HG03135 (cell line): ENCODE measurements around the gene AFF2.
"Not testable (repeated sequence)": the region's sequence is repeated elsewhere in the genome, so short reads cannot be mapped to it uniquely, and the experiment has no call there.

ENCODE experiments used
- ATAC-seq: cut with Tn5 transposase; IDR thresholded peaks from one replicate; pipeline ENCODE4 v1.9.1; 2021; ENCODE audit warnings: mild to moderate bottlenecking, moderate library complexity; ENCODE audit not compliant: unreplicated experiment

AFF2 gene

GRCh38 chrX:148906628-148907027, 406.2 kb downstream of the AFF2 start:
- not testable (repeated sequence) for ATAC-seq

DNA sequence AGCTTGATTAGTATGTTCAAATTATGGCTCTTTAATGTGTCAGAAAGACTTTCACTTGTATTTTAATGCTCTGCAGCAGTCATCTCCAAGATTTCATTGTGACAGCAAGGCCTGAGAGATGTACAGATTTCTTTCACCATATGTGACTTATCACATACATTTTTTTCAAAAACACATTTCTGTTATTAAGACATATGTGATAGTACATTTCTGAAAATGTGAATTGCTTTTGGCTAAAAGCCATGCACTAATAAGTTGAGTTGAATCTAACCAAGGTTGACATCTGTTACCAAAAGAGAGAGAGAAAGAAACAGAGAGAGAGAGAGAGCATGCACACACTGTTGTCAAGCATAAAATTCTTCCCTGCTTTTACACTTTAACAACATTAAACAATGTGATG, 409.3 kb downstream of the AFF2 start:
- ATAC-seq = no peak

DNA sequence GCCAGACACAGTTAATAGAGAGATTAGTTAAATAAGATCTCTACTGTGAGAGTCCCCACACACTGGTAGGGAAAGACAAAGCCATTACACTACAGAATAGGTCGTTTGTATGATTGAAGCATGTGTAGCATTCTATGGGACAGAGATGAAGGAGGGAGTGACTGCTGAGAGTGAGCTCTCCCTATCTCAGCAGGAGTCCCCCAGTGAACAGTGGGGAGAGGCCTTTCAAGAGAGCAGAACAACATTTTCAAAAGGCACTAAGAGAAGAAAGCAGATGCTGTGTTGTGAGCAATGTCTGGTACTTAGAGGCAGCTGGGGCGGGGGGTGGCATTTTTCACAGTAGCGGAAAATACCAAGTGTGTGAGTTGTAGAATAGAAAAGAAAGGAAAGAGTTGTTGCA, 413.6 kb downstream of the AFF2 start:
- ATAC-seq = no peak

DNA sequence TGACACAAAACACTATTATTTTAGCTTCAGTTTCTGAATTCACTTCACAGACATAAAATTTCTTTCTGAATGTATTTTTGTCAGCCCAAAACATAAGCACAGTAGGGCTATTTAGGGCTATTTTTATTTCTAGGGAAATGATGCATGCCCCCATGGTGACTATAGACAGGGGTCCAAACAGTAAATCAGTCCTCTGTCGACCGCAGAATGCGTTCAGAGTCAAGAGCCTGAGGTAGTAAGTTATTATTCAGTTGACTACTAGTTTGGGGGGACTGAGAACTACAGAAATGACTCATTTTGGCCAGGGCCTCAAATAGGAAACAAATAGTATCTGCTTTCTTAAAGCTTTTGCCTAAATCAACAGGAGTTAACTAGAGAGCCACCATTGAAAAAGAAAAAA, 414.4 kb downstream of the AFF2 start:
- ATAC-seq = peak; percentile 72

- no peak for ATAC-seq
Observed at GRCh38 chrX:148915474-148915873, 415.1 kb downstream of the AFF2 start.

GRCh38 chrX:148917441-148917840, 417.0 kb downstream of the AFF2 start:
- no peak for ATAC-seq

DNA sequence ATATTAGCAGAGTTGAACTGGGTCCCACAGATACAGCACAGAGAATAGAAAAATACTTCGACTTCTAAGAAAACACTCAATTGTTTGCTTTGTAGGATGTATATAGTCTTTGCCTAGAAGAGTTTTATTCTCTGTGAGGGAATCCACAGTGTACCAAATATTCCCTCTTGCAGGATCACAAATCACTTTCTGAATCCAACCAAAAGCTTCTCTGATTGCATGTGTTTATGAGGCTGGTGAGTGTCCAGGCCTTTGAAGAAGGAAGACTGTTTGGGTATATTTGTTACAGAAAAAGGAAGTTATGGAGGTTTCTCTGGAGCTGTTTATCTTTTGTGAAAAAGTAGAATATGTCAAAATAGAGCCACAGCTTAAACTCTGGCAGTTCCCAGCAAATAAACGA, 423.2 kb downstream of the AFF2 start:
- no peak for ATAC-seq

DNA sequence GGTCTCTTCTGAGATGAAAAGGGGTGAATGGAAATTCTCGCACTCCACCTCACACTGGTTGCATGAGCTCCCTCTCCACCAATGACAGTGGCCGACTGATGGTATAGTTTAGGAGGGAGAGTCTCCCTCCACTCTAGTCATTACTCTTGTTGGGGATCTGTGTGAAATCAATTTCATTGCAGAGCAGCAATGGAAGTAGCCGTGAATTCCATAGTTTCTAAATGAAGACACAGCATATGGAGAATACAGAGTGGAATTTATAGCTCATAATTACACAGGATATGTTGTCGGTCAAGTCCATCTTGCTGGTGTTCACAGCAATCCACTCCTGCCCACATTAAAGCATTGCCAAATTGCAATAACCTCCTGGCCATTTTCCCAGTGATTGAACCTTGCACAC, 426.0 kb downstream of the AFF2 start:
- ATAC-seq = no peak

GRCh38 chrX:148928811-148929210, 428.4 kb downstream of the AFF2 start:
- no peak for ATAC-seq

DNA sequence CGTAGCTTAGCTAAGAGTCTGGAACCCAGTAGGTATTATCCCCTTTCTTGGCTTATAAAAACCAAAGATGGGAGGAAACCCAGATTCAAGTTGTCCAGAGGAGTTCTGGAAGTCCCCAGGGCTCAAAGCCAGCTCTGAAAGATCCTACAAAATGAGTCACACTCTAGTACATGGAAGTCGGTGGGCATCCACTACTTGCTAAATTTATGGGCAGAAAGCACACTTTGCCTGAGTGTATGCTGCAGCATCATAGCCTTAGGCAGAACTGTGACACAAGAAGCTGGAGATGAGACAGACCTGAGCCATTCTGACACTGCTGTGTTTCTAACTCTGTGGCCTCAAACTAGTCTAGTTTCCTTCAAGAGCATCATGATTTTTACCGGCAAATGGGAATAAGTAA, 429.3 kb downstream of the AFF2 start:
- ATAC-seq = no peak

- no peak for ATAC-seq
Observed at GRCh38 chrX:148930206-148930729, 429.9 kb downstream of the AFF2 start.

GRCh38 chrX:148933881-148934280, 433.5 kb downstream of the AFF2 start:
- no peak for ATAC-seq

- ATAC-seq = no peak
Observed at GRCh38 chrX:148938348-148938747, 437.9 kb downstream of the AFF2 start.

DNA sequence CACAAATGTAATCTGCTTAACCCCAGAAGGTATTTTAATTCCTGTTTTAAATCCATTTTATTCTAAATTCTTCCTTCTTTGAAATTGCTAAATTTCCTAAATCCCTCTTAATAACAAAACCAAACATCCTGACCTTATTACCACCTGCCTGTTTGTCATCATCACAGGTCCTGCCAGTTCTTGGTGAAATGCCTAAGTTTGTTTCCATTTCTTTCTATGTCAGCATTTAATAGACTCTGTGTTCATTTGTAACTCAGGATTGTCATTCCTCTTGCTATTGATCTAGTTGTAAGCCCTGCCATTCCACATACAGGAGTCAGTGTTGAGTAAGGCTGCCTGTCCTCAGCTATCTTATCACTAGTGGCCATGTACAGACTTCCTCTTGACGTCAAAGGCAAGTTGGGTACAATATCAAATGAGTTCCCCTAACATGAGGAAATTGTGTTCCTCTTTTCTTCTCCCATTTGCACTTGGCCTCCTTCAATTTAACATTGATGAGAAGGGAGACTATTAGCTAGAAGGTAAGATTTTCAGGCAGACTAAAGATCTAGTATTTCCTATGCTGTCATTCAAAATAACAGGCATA, 440.1 kb downstream of the AFF2 start:
- ATAC-seq = no peak

DNA sequence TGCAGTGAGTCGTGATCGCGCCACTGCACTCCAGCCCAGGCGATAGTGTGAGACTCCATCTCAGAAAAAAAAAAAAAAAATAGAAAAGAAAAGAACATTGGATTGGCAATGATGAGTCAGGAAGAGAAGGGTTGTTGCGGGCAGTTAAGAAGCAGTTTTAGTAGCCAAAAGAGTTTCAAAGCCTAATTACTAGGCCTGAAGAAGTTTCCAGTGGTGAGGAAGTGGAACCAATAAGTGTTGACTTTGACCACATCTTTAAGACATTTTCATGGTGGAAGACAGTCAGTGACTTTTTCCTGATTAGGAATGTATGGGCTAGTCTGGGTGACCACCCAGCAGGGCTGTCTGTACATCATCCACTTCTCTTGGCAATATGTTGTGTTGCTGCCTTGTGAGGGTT, 442.3 kb downstream of the AFF2 start:
- ATAC-seq = no peak

- no peak for ATAC-seq
Observed at GRCh38 chrX:148947399-148947975, 447.1 kb downstream of the AFF2 start.

- no peak for ATAC-seq
Observed at GRCh38 chrX:148956352-148956751, 455.9 kb downstream of the AFF2 start.

- ATAC-seq = no peak
Observed at GRCh38 chrX:148958901-148959300, 458.5 kb downstream of the AFF2 start.

GRCh38 chrX:148960060-148960459, 459.6 kb downstream of the AFF2 start:
- ATAC-seq = no peak

GRCh38 chrX:148961985-148962384, 461.6 kb downstream of the AFF2 start:
- ATAC-seq = no peak

- no peak for ATAC-seq
Observed at GRCh38 chrX:148976571-148977400, 476.4 kb downstream of the AFF2 start.

GRCh38 chrX:148979786-148980185, 479.4 kb downstream of the AFF2 start:
- ATAC-seq = no peak
